VCaP (cell line): ENCODE measurements around the gene UNC5CL.

Source experiments
- H3K27ac ChIP-seq: fragments of 450-650 bp; 2 replicates; pipeline ENCODE4 v1.5.1; 2017
- TF ChIP-seq, protein P1 (sequence below): fragments of 450-650 bp; conservative IDR thresholded peaks from 2 replicates; pipeline ENCODE4 v1.5.1; 2017; ENCODE audit warnings: mild to moderate bottlenecking, moderate library complexity

The UNC5CL gene

DNA sequence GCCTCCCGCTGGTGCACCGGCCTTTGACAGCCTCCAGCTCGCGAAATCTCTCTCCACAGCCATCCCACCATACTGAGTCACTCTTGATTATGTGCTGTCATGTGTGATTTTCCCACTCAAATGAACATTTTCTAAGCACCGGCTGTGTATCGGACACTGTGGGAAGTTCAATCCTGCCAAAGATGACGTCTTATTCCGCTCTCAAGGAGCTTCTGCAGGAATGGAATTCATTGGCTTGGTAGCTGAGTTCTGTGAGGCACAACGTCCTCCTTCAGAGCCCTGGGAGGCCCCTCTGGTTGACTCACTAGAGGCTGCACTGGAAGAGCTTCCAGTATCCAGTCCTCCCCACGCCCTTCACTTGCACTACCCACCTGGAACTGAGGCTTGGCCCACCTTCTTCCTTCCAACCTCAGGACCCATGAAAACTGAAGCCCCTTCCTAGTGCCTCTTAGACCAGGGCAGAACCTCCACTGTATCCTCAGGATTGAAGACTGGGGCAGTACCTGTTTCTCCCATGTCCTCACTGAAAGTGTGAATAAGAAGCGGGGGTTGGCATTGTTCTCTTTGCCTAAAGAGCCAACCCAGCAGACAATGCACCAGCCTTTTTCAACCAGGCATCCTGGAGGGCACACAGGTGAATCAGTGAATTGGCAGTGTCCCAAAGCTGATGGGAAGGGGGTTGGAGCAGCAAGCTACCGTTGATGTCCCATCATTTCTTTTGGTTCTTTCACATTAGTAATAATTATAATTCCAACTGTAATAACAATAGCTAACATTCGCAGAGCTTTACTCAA, 1.7 kb downstream of the UNC5CL start:
- H3K27ac ChIP-seq = no peak overlapping the region

DNA sequence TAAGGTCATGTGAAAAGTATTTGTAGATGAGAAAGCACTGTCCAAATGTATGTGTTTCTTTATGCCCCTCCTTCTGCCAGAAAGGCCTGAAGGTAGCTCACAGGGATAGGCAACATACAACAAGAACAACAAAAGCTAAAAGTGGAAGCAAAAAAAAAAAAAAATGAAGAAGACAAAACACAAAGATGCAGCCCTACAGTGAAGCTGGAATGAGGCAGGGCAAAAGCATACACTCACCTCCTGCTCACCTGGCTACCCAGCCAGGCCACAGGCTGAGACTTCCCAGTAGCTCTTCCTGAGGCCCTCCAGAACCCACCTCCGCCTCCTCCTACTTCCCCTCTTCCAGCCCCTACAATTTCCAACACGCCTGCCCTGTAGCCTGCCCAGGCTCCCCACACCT, 2.4 kb downstream of the UNC5CL start:
- no peak overlapping the region for H3K27ac ChIP-seq
- TF ChIP-seq, protein P1, sequence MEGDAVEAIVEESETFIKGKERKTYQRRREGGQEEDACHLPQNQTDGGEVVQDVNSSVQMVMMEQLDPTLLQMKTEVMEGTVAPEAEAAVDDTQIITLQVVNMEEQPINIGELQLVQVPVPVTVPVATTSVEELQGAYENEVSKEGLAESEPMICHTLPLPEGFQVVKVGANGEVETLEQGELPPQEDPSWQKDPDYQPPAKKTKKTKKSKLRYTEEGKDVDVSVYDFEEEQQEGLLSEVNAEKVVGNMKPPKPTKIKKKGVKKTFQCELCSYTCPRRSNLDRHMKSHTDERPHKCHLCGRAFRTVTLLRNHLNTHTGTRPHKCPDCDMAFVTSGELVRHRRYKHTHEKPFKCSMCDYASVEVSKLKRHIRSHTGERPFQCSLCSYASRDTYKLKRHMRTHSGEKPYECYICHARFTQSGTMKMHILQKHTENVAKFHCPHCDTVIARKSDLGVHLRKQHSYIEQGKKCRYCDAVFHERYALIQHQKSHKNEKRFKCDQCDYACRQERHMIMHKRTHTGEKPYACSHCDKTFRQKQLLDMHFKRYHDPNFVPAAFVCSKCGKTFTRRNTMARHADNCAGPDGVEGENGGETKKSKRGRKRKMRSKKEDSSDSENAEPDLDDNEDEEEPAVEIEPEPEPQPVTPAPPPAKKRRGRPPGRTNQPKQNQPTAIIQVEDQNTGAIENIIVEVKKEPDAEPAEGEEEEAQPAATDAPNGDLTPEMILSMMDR = no peak

More for the DNA sequence above, 1.7 kb downstream of the UNC5CL start:
- TF ChIP-seq, protein P1 = no peak

- H3K27ac ChIP-seq = no peak overlapping the region
- TF ChIP-seq, protein P1 = no peak
Observed at GRCh38 chr6:41036186-41036585, 2.8 kb downstream of the UNC5CL start.

- TF ChIP-seq, protein P1 = no peak
- H3K27ac ChIP-seq = no peak overlapping the region
Observed at GRCh38 chr6:41033776-41034175, 5.2 kb downstream of the UNC5CL start.

DNA sequence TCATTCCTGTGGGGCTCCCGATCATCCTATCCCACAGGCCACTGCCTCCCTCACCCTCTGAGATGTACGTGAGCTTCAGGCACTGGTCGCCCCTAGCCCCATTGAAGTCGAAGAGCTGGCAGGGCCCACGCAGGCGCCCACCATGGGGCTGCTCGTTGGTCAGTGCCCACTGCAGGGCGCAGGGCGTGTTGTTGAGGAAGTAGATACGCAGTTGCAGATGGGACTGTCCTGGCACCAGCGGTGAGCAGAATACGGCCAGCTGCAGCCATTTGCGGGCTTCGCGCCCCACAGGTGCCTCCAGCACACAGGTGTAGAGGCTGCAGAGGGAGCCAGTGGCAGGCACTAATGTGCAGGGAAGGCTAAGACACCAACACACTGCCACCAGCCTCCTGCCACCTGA, 6.2 kb downstream of the UNC5CL start:
- no peak overlapping the region for H3K27ac ChIP-seq
- TF ChIP-seq, protein P1 = no peak

GRCh38 chr6:41028561-41029412, 10.2 kb downstream of the UNC5CL start:
- TF ChIP-seq, protein P1 = no peak
- H3K27ac ChIP-seq = peak overlapping the region; percentile 84

- peak overlapping the region; percentile 84 for H3K27ac ChIP-seq
- TF ChIP-seq, protein P1 = peak; percentile 96
Observed at GRCh38 chr6:41027799-41028560, 11.0 kb downstream of the UNC5CL start.
